Pons (tissue), 1 donor: Measurements from ENCODE around the gene FITM2.
"Not testable (repeated sequence)": the region's sequence is repeated elsewhere in the genome, so short reads cannot be mapped to it uniquely, and the experiment has no call there.

Source experiments
- DNase-seq: peaks from one replicate; pipeline ENCODE4 v3.0.0-alpha.2; 2016; ENCODE audit warnings: low spot score

Gene FITM2

GRCh38 chr20:44310664-44311639, at the start of gene FITM2:
FITM2 (minus strand) TSS chr20:44311202; CDS start chr20:44311148, 54 bp downstream.
- DNase-seq, result peak; percentile 94

- no peak for DNase-seq
Measured at GRCh38 chr20:44360221-44360620, 49.2 kb upstream of the FITM2 start.

- no peak for DNase-seq
Measured at GRCh38 chr20:44358776-44359175, 47.8 kb upstream of the FITM2 start.

- no peak for DNase-seq
Measured at GRCh38 chr20:44357555-44358125, 46.6 kb upstream of the FITM2 start.

GRCh38 chr20:44357020-44357419, 46.0 kb upstream of the FITM2 start:
- DNase-seq, result no peak

GRCh38 chr20:44356353-44356723, 45.3 kb upstream of the FITM2 start:
- no peak for DNase-seq

- no peak for DNase-seq
Measured at GRCh38 chr20:44355498-44356352, 44.7 kb upstream of the FITM2 start, which contains the start of gene HNF4A. HNF4A (plus strand) TSS chr20:44355699; CDS start chr20:44355805, 106 bp downstream.

- no peak for DNase-seq
Measured at GRCh38 chr20:44354979-44355497, 44.0 kb upstream of the FITM2 start.

- DNase-seq, result no peak
Measured at GRCh38 chr20:44350567-44350966, 39.6 kb upstream of the FITM2 start.

GRCh38 chr20:44349349-44349748, 38.3 kb upstream of the FITM2 start:
- no peak for DNase-seq

GRCh38 chr20:44348168-44348659, 37.2 kb upstream of the FITM2 start:
- no peak for DNase-seq

- DNase-seq, result not testable (repeated sequence)
Measured at GRCh38 chr20:44345941-44346340, 34.9 kb upstream of the FITM2 start.

GRCh38 chr20:44345147-44345546, 34.1 kb upstream of the FITM2 start:
- no peak for DNase-seq

GRCh38 chr20:44344723-44345122, 33.7 kb upstream of the FITM2 start:
- no peak for DNase-seq

- no peak for DNase-seq
Measured at GRCh38 chr20:44343162-44343675, 32.2 kb upstream of the FITM2 start.

- DNase-seq, result no peak
Measured at GRCh38 chr20:44342248-44342647, 31.2 kb upstream of the FITM2 start.

GRCh38 chr20:44336725-44337380, 25.9 kb upstream of the FITM2 start, which contains the start of gene R3HDML:
R3HDML (plus strand) TSS chr20:44337043; CDS start chr20:44337158, 115 bp downstream.
- DNase-seq, result no peak

- DNase-seq, result no peak
Measured at GRCh38 chr20:44336086-44336485, 25.1 kb upstream of the FITM2 start.

- no peak for DNase-seq
Measured at GRCh38 chr20:44335675-44336074, 24.7 kb upstream of the FITM2 start.

- DNase-seq, result no peak
Measured at GRCh38 chr20:44334709-44335108, 23.7 kb upstream of the FITM2 start.

- no peak for DNase-seq
Measured at GRCh38 chr20:44334306-44334705, 23.3 kb upstream of the FITM2 start.
